NK-92 treated with Interleukin-12 subunit alpha and Interleukin-12 subunit beta, amount 100 ng/mL, for 24 hours (cell line): ENCODE measurements around the gene CD300E.
"Not testable (repeated sequence)": the region's sequence is repeated elsewhere in the genome, so short reads cannot be mapped to it uniquely, and the experiment has no call there.

ENCODE experiments used
- DNase-seq: peaks from one replicate; lab custom pipeline; 2025; lab: John Stamatoyannopoulos, UW

Gene CD300E

GRCh38 chr17:74599023-74599399 is 24.5 kb downstream of the CD300E start:
- DNase-seq: no peak

- no peak for DNase-seq
Observed at GRCh38 chr17:74598346-74599022, 25.1 kb downstream of the CD300E start.

GRCh38 chr17:74597069-74597790 is 26.3 kb downstream of the CD300E start:
- no peak for DNase-seq

GRCh38 chr17:74595037-74595750 is 28.3 kb downstream of the CD300E start:
- DNase-seq: no peak

GRCh38 chr17:74592087-74592990 is 31.2 kb downstream of the CD300E start, which contains the start of gene CD300LD:
Gene CD300LD (minus strand): TSS chr17:74592283. CDS start chr17:74592202, 81 bp downstream.
- DNase-seq: no peak

GRCh38 chr17:74591503-74591902 is 32.0 kb downstream of the CD300E start:
- no peak for DNase-seq

GRCh38 chr17:74585711-74586110 is 37.8 kb downstream of the CD300E start:
- DNase-seq: no peak

GRCh38 chr17:74584292-74585060 is 39.1 kb downstream of the CD300E start:
- DNase-seq: no peak

GRCh38 chr17:74582633-74583032 is 40.9 kb downstream of the CD300E start:
- DNase-seq: no peak

GRCh38 chr17:74579900-74580299 is 43.6 kb downstream of the CD300E start:
- no peak for DNase-seq

- DNase-seq: no peak
Observed at GRCh38 chr17:74578979-74579378, 44.6 kb downstream of the CD300E start.

- DNase-seq: no peak
Observed at GRCh38 chr17:74574489-74575142, 48.9 kb downstream of the CD300E start.

- DNase-seq: not testable (repeated sequence)
Observed at GRCh38 chr17:74573635-74574034, 49.9 kb downstream of the CD300E start.

GRCh38 chr17:74573169-74573568 is 50.4 kb downstream of the CD300E start:
- no peak for DNase-seq

- no peak for DNase-seq
Observed at GRCh38 chr17:74571621-74572270, 51.8 kb downstream of the CD300E start.

GRCh38 chr17:74569020-74570003 is 54.2 kb downstream of the CD300E start:
- DNase-seq: no peak

- DNase-seq: no peak
Observed at GRCh38 chr17:74568106-74568873, 55.2 kb downstream of the CD300E start.

- DNase-seq: no peak
Observed at GRCh38 chr17:74567397-74567796, 56.1 kb downstream of the CD300E start, which contains the start of gene CD300H. Gene CD300H (minus strand): TSS chr17:74567509.
